B cell (primary cell): ENCODE results near the gene HS3ST3B1.

ENCODE experiments used
- CTCF ChIP-seq: fragments of 200-600 bp; IDR thresholded peaks from one replicate; pipeline ENCODE4 v1.8.0; 2022; ENCODE audit warnings: antibody characterized with exemption, mild to moderate bottlenecking
- EZH2 ChIP-seq: IDR thresholded peaks from 2 replicates; pipeline ENCODE4 v1.6.1; 2012; ENCODE audit warnings: borderline replicate concordance, low read depth, mild to moderate bottlenecking, moderate library complexity, low read length; ENCODE audit not compliant: insufficient read depth, poor library complexity, severe bottlenecking

GRCh38 chr17:14276535-14277250, 24.2 kb upstream of the HS3ST3B1 start:
- no peak for TF ChIP-seq CTCF
- TF ChIP-seq EZH2: no peak
